Measurements from ENCODE around the gene CARD8. TPM values are rescaled to one million over a fixed set of nuclear protein-coding genes. Genes with fewer than 3 reads are reported as not detected.

CARD8 gene
- total and polyA plus RNA-seq, 2 of the 8 experiments (the other 6 are each of a cell fraction or from before 2014, with no cell fraction given): 8.9 to 24.4 TPM

DNA sequence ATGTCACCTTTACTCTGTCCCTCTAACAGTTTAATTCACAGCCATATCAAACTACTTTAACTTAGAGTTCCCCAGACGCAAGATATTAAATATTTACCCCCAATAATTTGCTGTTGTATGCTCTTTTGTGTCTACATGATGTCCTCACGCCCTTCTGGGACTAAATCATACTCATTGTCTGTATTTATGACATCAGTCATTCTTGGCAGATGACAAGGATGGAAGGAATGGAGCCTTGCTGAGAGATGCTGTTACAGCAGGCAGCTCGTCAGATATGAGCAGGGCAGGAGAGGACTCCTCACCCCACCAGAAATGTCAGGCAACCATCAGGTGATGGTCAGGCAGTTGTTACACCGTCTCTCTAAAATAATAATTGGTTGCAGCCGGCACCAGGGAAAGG, 41.8 kb downstream of the CARD8 start (continued):
- TF ChIP-seq GABPA (IDR thresholded peaks at IDR 0.05; ENCODE audit: borderline replicate concordance, insufficient read depth, low read length) (no peak), TAF1 (IDR thresholded peaks at IDR 0.05; ENCODE audit: low read depth, low read length) (no peak)

Measured in H1 (cell line).